GM18873 (cell line): ENCODE measurements around the gene GOLM1.

Source experiments
- ATAC-seq: cut with Tn5 transposase; IDR thresholded peaks from one replicate; pipeline ENCODE4 v1.9.1; 2021; ENCODE audit warnings: mild to moderate bottlenecking, moderate library complexity, moderate number of reproducible peaks; ENCODE audit not compliant: unreplicated experiment, low FRiP score

The GOLM1 gene

GRCh38 chr9:86005253-86005775, 94.0 kb downstream of the GOLM1 start:
- ATAC-seq = no peak

- no peak for ATAC-seq
These were observed 103.8 kb downstream of the GOLM1 start for GRCh38 chr9:85995599-85995998.

GRCh38 chr9:85995097-85995496, 104.3 kb downstream of the GOLM1 start:
- no peak for ATAC-seq

GRCh38 chr9:85994191-85994590, 105.2 kb downstream of the GOLM1 start:
- no peak for ATAC-seq

- ATAC-seq = no peak
These were observed 112.1 kb downstream of the GOLM1 start for GRCh38 chr9:85987236-85987635.

GRCh38 chr9:85984457-85984856, 114.9 kb downstream of the GOLM1 start:
- ATAC-seq = no peak

- ATAC-seq = no peak
These were observed 118.0 kb downstream of the GOLM1 start for GRCh38 chr9:85981369-85981768.

GRCh38 chr9:85978496-85978895, 120.9 kb downstream of the GOLM1 start:
- no peak for ATAC-seq
